KMS-11 (cell line): ENCODE measurements around the gene PRPF39.

ENCODE experiments used
- H2AFZ ChIP-seq: fragments of 200-600 bp; sonication (generic); 2 replicates; pipeline ENCODE4 v1.6.1; 2016; ENCODE audit warnings: antibody characterized with exemption, mixed run types, low read depth
- H3K27ac ChIP-seq: fragments of 200-600 bp; sonication (generic); 2 replicates; pipeline ENCODE4 v1.6.1; 2016; ENCODE audit warnings: mild to moderate bottlenecking, mixed run types
- H3K27me3 ChIP-seq: fragments of 200-600 bp; sonication (generic); 2 replicates; pipeline ENCODE4 v1.6.1; 2017; ENCODE audit warnings: mild to moderate bottlenecking, low read depth, mixed run types, moderate library complexity; ENCODE audit not compliant: insufficient read depth
- H3K36me3 ChIP-seq: fragments of 200-600 bp; sonication (generic); 2 replicates; pipeline ENCODE4 v1.6.1; 2017; ENCODE audit warnings: mild to moderate bottlenecking, mixed run types; ENCODE audit not compliant: insufficient read depth
- H3K4me1 ChIP-seq: fragments of 200-600 bp; sonication (generic); 2 replicates; pipeline ENCODE4 v1.6.1; 2016; ENCODE audit warnings: mild to moderate bottlenecking, low read depth, mixed run types; ENCODE audit not compliant: poor library complexity, severe bottlenecking
- H3K4me2 ChIP-seq: fragments of 200-600 bp; sonication (generic); 2 replicates; pipeline ENCODE4 v1.7.0; 2016; ENCODE audit warnings: mild to moderate bottlenecking, mixed run types
- H3K4me3 ChIP-seq: fragments of 200-600 bp; sonication (generic); IDR thresholded peaks from 2 replicates; pipeline ENCODE4 v1.6.1; 2017; ENCODE audit warnings: low read depth, low read length, mixed read lengths; ENCODE audit not compliant: insufficient read depth
- H3K79me2 ChIP-seq: fragments of 200-600 bp; sonication (generic); 2 replicates; pipeline ENCODE4 v1.6.1; 2016; ENCODE audit warnings: low read depth, mixed run types; ENCODE audit not compliant: insufficient read depth
- H3K9ac ChIP-seq: fragments of 200-600 bp; sonication (generic); 2 replicates; pipeline ENCODE4 v1.6.1; 2016; ENCODE audit warnings: mild to moderate bottlenecking, mixed run types
- H4K20me1 ChIP-seq: fragments of 200-600 bp; sonication (generic); 2 replicates; pipeline ENCODE4 v1.6.1; 2016; ENCODE audit warnings: mild to moderate bottlenecking, mixed run types; ENCODE audit not compliant: insufficient read depth
- CTCF ChIP-seq: fragments of 200-600 bp; sonication (generic); conservative IDR thresholded peaks from 2 replicates; pipeline ENCODE4 v1.6.1; 2017; ENCODE audit warnings: low read depth, mild to moderate bottlenecking, antibody characterized with exemption, low read length, moderate library complexity, mixed read lengths

Gene PRPF39

GRCh38 chr14:45039390-45039789 lies 44.5 kb upstream of the PRPF39 start:
- Histone ChIP-seq H3K9ac (no peak overlapping the region), H3K36me3 (no peaks in the 10 kb centered on the region), H3K4me3 (no peak overlapping the region), H3K79me2 (no peaks in the 10 kb centered on the region), H2AFZ (no peak overlapping the region), H3K27ac (no peak overlapping the region), H3K4me2 (no peak overlapping the region), H3K4me1 (no peaks in the 10 kb centered on the region), H4K20me1 (no peaks in the 10 kb centered on the region), H3K27me3 (no peaks in the 10 kb centered on the region)
- no peak for TF ChIP-seq CTCF

GRCh38 chr14:45041641-45042040 lies 42.3 kb upstream of the PRPF39 start:
- TF ChIP-seq CTCF, result no peak
- Histone ChIP-seq H3K27ac (no peak overlapping the region), H3K4me2 (no peak overlapping the region), H4K20me1 (no peaks in the 10 kb centered on the region), H3K36me3 (no peaks in the 10 kb centered on the region), H3K9ac (no peak overlapping the region), H3K4me3 (no peak overlapping the region), H3K4me1 (no peaks in the 10 kb centered on the region), H2AFZ (no peak overlapping the region), H3K79me2 (no peaks in the 10 kb centered on the region), H3K27me3 (no peaks in the 10 kb centered on the region)

- no peak overlapping the region for H3K4me3 ChIP-seq
- no peaks in the 10 kb centered on the region for H3K79me2 ChIP-seq
- no peaks in the 10 kb centered on the region for H4K20me1 ChIP-seq
- no peak overlapping the region for H3K9ac ChIP-seq
- no peaks in the 10 kb centered on the region for H3K36me3 ChIP-seq
- H3K4me2 ChIP-seq, result no peak overlapping the region
- H3K4me1 ChIP-seq, result no peaks in the 10 kb centered on the region
- TF ChIP-seq CTCF, result no peak
- no peaks in the 10 kb centered on the region for H3K27me3 ChIP-seq
- no peak overlapping the region for H2AFZ ChIP-seq
- no peak overlapping the region for H3K27ac ChIP-seq
These were observed 39.3 kb upstream of the PRPF39 start for GRCh38 chr14:45044638-45045037.

- H3K27me3 ChIP-seq, result no peaks in the 10 kb centered on the region
- no peak overlapping the region for H2AFZ ChIP-seq
- no peaks in the 10 kb centered on the region for H3K4me1 ChIP-seq
- no peaks in the 10 kb centered on the region for H3K36me3 ChIP-seq
- H3K4me2 ChIP-seq, result no peak overlapping the region
- H3K27ac ChIP-seq, result no peak overlapping the region
- no peaks in the 10 kb centered on the region for H4K20me1 ChIP-seq
- no peaks in the 10 kb centered on the region for H3K79me2 ChIP-seq
- H3K9ac ChIP-seq, result no peak overlapping the region
- no peak for TF ChIP-seq CTCF
- H3K4me3 ChIP-seq, result no peak overlapping the region
These were observed 35.5 kb upstream of the PRPF39 start for GRCh38 chr14:45048385-45048784.

GRCh38 chr14:45051180-45051579 lies 32.7 kb upstream of the PRPF39 start:
- Histone ChIP-seq H3K9ac (no peak overlapping the region), H3K4me3 (no peak overlapping the region), H3K79me2 (no peaks in the 10 kb centered on the region), H4K20me1 (no peaks in the 10 kb centered on the region), H3K4me1 (no peaks in the 10 kb centered on the region), H3K4me2 (no peak overlapping the region), H3K27ac (no peak overlapping the region), H3K36me3 (no peaks in the 10 kb centered on the region), H3K27me3 (no peaks in the 10 kb centered on the region), H2AFZ (no peak overlapping the region)
- no peak for TF ChIP-seq CTCF
